K562 (cell line): Measurements from ENCODE around the gene CMTM4. TPM values are rescaled to one million over a fixed set of nuclear protein-coding genes. Genes with fewer than 3 reads are reported as not detected.

Source experiments
- CLOCK ChIP-seq: fragments of 250-450 bp; sonication (Bioruptor Pico); IDR thresholded peaks from 2 replicates; pipeline ENCODE4 v1.4.0; 2020; ENCODE audit warnings: mild to moderate bottlenecking, moderate library complexity, borderline replicate concordance
- DNMT1 ChIP-seq: fragments of 450-650 bp; IDR thresholded peaks from 2 replicates; pipeline ENCODE4 v1.6.1; 2016; ENCODE audit warnings: antibody characterized with exemption, mild to moderate bottlenecking
- ETV6 ChIP-seq, 3 experiments: fragments of 150-350 bp in 1 of 3; sonication (generic) in 1 of 3; formaldehyde crosslinking in 1 of 3; IDR thresholded peaks; 2 replicates each; pipeline versions ENCODE4 v1.6.1 to v1.8.0; 2014 to 2022; ENCODE audit warnings: borderline replicate concordance in 2 of 3, low read depth in 2 of 3, antibody characterized with exemption in 1 of 3, low read length in 1 of 3, mild to moderate bottlenecking in 1 of 3, missing genetic modification reagents in 1 of 3
- TBL1XR1 ChIP-seq, 2 experiments: IDR thresholded peaks; 2 replicates each; pipeline ENCODE4 v1.6.1; 2012; ENCODE audit warnings: improper control_type of control experiment in 2 of 2, low read length in 2 of 2, mild to moderate bottlenecking in 1 of 2
- ZBTB7A ChIP-seq: IDR thresholded peaks from 2 replicates; pipeline ENCODE4 v1.6.1; 2011; ENCODE audit warnings: low read depth, mild to moderate bottlenecking, low read length, moderate library complexity, borderline replicate concordance; ENCODE audit not compliant: control insufficient read depth
- polyA plus RNA-seq, 8 experiments: library from polyadenylated mRNA; depleted of rRNA in 4 of 8; stranded (reverse) in 5 of 8; unstranded in 3 of 8; fragments of >200 nt; fragmentation: Nextera tagmentation in 2 of 8; fragmentation: Illumina TruSeq in 1 of 8; extraction: Ambion mirVana in 2 of 8; extraction: Trizol in 1 of 8; gene quantifications; 2 replicates each; pipeline versions ENCODE4 v1.2.1 to v1.2.3, GENCODE V29; 2011 to 2014; ENCODE audit warnings: inconsistent platforms in 1 of 8, missing spikeins in 1 of 8
- total RNA-seq, 7 experiments: library from RNA; depleted of rRNA in 6 of 7; stranded (reverse); fragments of >200 nt in 6 of 7; fragmentation: Illumina TruSeq in 2 of 7; extraction: Trizol in 2 of 7; gene quantifications; 2 replicates each; pipeline versions ENCODE4 v1.2.1 to v1.2.3, GENCODE V29; 2011 to 2021; ENCODE audit warnings: low replicate concordance in 1 of 7

Gene CMTM4
- total and polyA plus RNA-seq, 9 of the 15 experiments (the other 6 are each of a cell fraction or from before 2014, with no cell fraction given), result 2.0 to 21.3 (median 12.5) TPM

GRCh38 chr16:66604376-66605176, 92.0 kb downstream of the CMTM4 start, which contains the start of gene CMTM3 (continued):
- TF ChIP-seq ETV6 (IDR thresholded peaks at IDR 0.05; ENCODE audit: borderline replicate concordance in 1 of 2, low read depth in 2 of 2, low read length in 1 of 2) (no peak), ETV6 (CRISPR knock-in tag; IDR thresholded peaks at IDR 0.05; ENCODE audit: borderline replicate concordance) (no peak), ZBTB7A (peak; percentile 98), CLOCK (CRISPR knock-in tag) (no peak), TBL1XR1 (IDR thresholded peaks at IDR 0.05; ENCODE audit: low read length in 2 of 2) (no peak), DNMT1 (no peak)
